Measurements from ENCODE around the gene ZFP1.
A peak's percentile ranks its signal among the peaks of the same experiment; 100 is the strongest.

The ZFP1 gene

GRCh38 chr16:75103994-75104393 lies 44.3 kb upstream of the ZFP1 start:
- Histone ChIP-seq H3K27me3 (ENCODE audit: insufficient read depth, insufficient read length) (no peaks in the 10 kb centered on the region), H3K4me1 (ENCODE audit: insufficient read depth, insufficient read length) (peaks cover 14% of the 10 kb centered on the region), H3K4me3 (ENCODE audit: insufficient read length, low read depth) (no peak overlapping the region), H3K9ac (ENCODE audit: insufficient read length, low read depth) (no peak overlapping the region), H3K9me3 (ENCODE audit: insufficient read depth, low read length) (no peaks in the 10 kb centered on the region), H3K36me3 (ENCODE audit: insufficient read depth, insufficient read length, low read length) (peaks cover 33% of the 10 kb centered on the region)
- no peak for TF ChIP-seq YY1 (IDR thresholded peaks at IDR 0.05; ENCODE audit: insufficient read depth, insufficient read length)
- no peak for TF ChIP-seq SUZ12 (IDR thresholded peaks at IDR 0.05; ENCODE audit: extremely low read depth, insufficient read depth, insufficient read length)
- TF ChIP-seq ZNF274 (IDR thresholded peaks at IDR 0.05; ENCODE audit: low read depth, low read length) = no peak
- DNase-seq (ENCODE audit: low read depth, low spot score) = no peak

GRCh38 chr16:75104836-75105235 lies 43.5 kb upstream of the ZFP1 start:
- Histone ChIP-seq H3K36me3 (ENCODE audit: insufficient read depth, insufficient read length, low read length) (peaks cover 33% of the 10 kb centered on the region), H3K4me1 (ENCODE audit: insufficient read depth, insufficient read length) (peaks cover 18% of the 10 kb centered on the region), H3K27me3 (ENCODE audit: insufficient read depth, insufficient read length) (no peaks in the 10 kb centered on the region), H3K9ac (ENCODE audit: insufficient read length, low read depth) (peak overlapping the region; percentile 24), H3K4me3 (ENCODE audit: insufficient read length, low read depth) (no peak overlapping the region), H3K9me3 (ENCODE audit: insufficient read depth, low read length) (no peaks in the 10 kb centered on the region)
- TF ChIP-seq ZNF274 (IDR thresholded peaks at IDR 0.05; ENCODE audit: low read depth, low read length) (no peak), YY1 (IDR thresholded peaks at IDR 0.05; ENCODE audit: insufficient read depth, insufficient read length) (no peak), SUZ12 (IDR thresholded peaks at IDR 0.05; ENCODE audit: extremely low read depth, insufficient read depth, insufficient read length) (no peak)
- no peak for DNase-seq (ENCODE audit: low read depth, low spot score)

- Histone ChIP-seq H3K4me3 (ENCODE audit: insufficient read length, low read depth) (no peak overlapping the region), H3K27me3 (ENCODE audit: insufficient read depth, insufficient read length) (no peaks in the 10 kb centered on the region), H3K36me3 (ENCODE audit: insufficient read depth, insufficient read length, low read length) (peaks cover 33% of the 10 kb centered on the region), H3K9me3 (ENCODE audit: insufficient read depth, low read length) (no peaks in the 10 kb centered on the region), H3K4me1 (ENCODE audit: insufficient read depth, insufficient read length) (peaks cover 20% of the 10 kb centered on the region), H3K9ac (ENCODE audit: insufficient read length, low read depth) (peak overlapping the region; percentile 24)
- no peak for DNase-seq (ENCODE audit: low read depth, low spot score)
- no peak for TF ChIP-seq YY1 (IDR thresholded peaks at IDR 0.05; ENCODE audit: insufficient read depth, insufficient read length)
- TF ChIP-seq ZNF274 (IDR thresholded peaks at IDR 0.05; ENCODE audit: low read depth, low read length) = no peak
- no peak for TF ChIP-seq SUZ12 (IDR thresholded peaks at IDR 0.05; ENCODE audit: extremely low read depth, insufficient read depth, insufficient read length)
Measured at GRCh38 chr16:75105306-75106061, 42.8 kb upstream of the ZFP1 start.

- no peak for DNase-seq (ENCODE audit: low read depth, low spot score)
- peaks cover 33% of the 10 kb centered on the region for H3K36me3 ChIP-seq (ENCODE audit: insufficient read depth, insufficient read length, low read length)
- no peaks in the 10 kb centered on the region for H3K27me3 ChIP-seq (ENCODE audit: insufficient read depth, insufficient read length)
- TF ChIP-seq ZNF274 (IDR thresholded peaks at IDR 0.05; ENCODE audit: low read depth, low read length) (no peak), SUZ12 (IDR thresholded peaks at IDR 0.05; ENCODE audit: extremely low read depth, insufficient read depth, insufficient read length) (no peak), YY1 (IDR thresholded peaks at IDR 0.05; ENCODE audit: insufficient read depth, insufficient read length) (no peak)
- no peak overlapping the region for H3K9ac ChIP-seq (ENCODE audit: insufficient read length, low read depth)
- peaks cover 24% of the 10 kb centered on the region for H3K4me1 ChIP-seq (ENCODE audit: insufficient read depth, insufficient read length)
- no peak overlapping the region for H3K4me3 ChIP-seq (ENCODE audit: insufficient read length, low read depth)
- H3K9me3 ChIP-seq (ENCODE audit: insufficient read depth, low read length) = no peaks in the 10 kb centered on the region
Measured at GRCh38 chr16:75106351-75107274, 41.7 kb upstream of the ZFP1 start.

- no peaks in the 10 kb centered on the region for H3K27me3 ChIP-seq (ENCODE audit: insufficient read depth, insufficient read length)
- H3K9ac ChIP-seq (ENCODE audit: insufficient read length, low read depth) = peak overlapping the region; percentile 7
- TF ChIP-seq SUZ12 (IDR thresholded peaks at IDR 0.05; ENCODE audit: extremely low read depth, insufficient read depth, insufficient read length) = no peak
- TF ChIP-seq ZNF274 (IDR thresholded peaks at IDR 0.05; ENCODE audit: low read depth, low read length) = no peak
- no peak for TF ChIP-seq YY1 (IDR thresholded peaks at IDR 0.05; ENCODE audit: insufficient read depth, insufficient read length)
- H3K36me3 ChIP-seq (ENCODE audit: insufficient read depth, insufficient read length, low read length) = peaks cover 26% of the 10 kb centered on the region
- no peaks in the 10 kb centered on the region for H3K9me3 ChIP-seq (ENCODE audit: insufficient read depth, low read length)
- no peak overlapping the region for H3K4me3 ChIP-seq (ENCODE audit: insufficient read length, low read depth)
- no peak for DNase-seq (ENCODE audit: low read depth, low spot score)
- H3K4me1 ChIP-seq (ENCODE audit: insufficient read depth, insufficient read length) = peaks cover 30% of the 10 kb centered on the region
Measured at GRCh38 chr16:75107505-75107904, 40.8 kb upstream of the ZFP1 start.

- Histone ChIP-seq H3K4me1 (ENCODE audit: insufficient read depth, insufficient read length) (peaks cover 43% of the 10 kb centered on the region), H3K9me3 (ENCODE audit: insufficient read depth, low read length) (no peaks in the 10 kb centered on the region), H3K27me3 (ENCODE audit: insufficient read depth, insufficient read length) (no peaks in the 10 kb centered on the region), H3K4me3 (ENCODE audit: insufficient read length, low read depth) (no peak overlapping the region), H3K9ac (ENCODE audit: insufficient read length, low read depth) (peak overlapping the region; percentile 46), H3K36me3 (ENCODE audit: insufficient read depth, insufficient read length, low read length) (peaks cover 26% of the 10 kb centered on the region)
- TF ChIP-seq SUZ12 (IDR thresholded peaks at IDR 0.05; ENCODE audit: extremely low read depth, insufficient read depth, insufficient read length) = no peak
- no peak for TF ChIP-seq ZNF274 (IDR thresholded peaks at IDR 0.05; ENCODE audit: low read depth, low read length)
- TF ChIP-seq YY1 (IDR thresholded peaks at IDR 0.05; ENCODE audit: insufficient read depth, insufficient read length) = no peak
- DNase-seq (ENCODE audit: low read depth, low spot score) = no peak
Measured at GRCh38 chr16:75108792-75109731, 39.3 kb upstream of the ZFP1 start.

All from NT2/D1 (cell line).